ENCODE results near the gene DIPK1B.

DIPK1B gene

DNA sequence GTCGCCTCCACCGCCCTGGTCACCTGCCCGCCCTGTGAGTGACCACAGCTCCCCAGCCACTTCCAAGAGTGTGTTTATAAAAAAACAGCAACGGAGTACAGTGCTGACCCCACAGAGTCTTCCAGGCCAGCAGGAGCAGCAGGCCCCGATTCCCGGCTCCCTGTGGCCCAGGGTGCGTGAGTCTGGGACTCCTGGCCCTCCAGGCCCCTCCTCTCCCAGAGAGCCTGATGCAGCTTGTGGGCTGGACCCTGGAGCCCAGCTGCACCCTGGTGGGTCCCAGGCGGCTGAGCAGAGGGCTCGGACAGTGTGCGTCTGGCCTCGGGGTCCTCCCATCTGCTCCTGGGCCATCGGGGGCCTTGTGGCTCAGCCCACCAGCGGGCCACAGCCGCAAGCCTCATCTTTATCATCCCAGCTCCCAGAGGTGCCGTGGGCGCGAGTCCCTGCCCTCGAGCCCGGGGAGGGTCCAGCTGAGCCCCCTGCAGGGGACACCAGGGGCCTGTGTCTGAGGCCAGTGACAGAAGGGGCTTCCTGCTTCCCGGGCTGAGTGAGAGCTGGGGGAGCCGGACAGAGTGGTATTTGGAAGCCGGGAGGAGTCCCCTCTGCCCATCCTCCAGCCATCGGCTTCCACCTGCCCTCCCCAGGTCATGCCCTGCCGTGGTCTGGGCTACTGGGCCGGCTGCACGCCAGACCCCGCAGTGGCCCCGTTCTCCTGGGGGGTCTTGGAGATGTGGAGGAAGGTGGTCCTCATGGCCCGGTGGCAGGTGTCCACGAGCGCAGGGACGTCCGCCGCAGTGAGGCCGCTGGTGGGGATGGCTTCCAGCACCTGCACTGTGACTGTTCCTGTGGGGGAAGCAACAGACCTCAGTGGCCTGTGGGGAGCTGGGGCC is 39.0 kb upstream of the DIPK1B start:
- no peak for DNase-seq (ENCODE audit: low read depth)

GRCh38 chr9:136673975-136674785 is 38.2 kb upstream of the DIPK1B start:
- DNase-seq (ENCODE audit: low read depth): no peak

DNA sequence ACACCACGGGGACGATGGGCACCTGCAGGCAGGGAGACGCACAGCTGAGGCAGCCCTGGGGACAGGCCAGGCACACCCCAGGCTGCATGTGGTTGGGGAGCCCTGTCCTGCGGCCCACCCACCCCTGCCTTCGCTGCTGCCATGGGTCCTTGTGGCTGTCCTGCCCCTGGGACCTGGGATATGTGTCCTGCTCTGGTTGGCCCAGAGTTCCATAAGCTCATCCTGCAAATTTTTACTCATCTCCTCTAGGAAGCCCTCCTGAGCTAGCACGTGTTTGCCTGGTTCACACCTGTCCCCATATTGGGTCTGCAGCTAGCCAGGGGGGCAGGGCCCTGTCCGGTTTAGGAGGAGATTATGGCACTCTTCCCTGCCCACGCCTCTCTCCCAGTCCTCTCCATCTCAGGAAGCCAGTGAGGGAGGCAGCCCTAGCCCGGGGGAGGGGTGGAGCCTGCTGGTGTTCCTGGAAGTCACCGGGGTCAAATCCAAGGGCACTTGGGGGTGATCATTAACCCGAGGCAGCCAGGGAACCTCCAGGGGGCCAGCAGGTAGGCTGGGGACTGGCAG is 37.5 kb upstream of the DIPK1B start:
- DNase-seq (ENCODE audit: low read depth): no peak

- no peak for DNase-seq (ENCODE audit: low read depth)
Measured at GRCh38 chr9:136675477-136676296, 36.7 kb upstream of the DIPK1B start.

DNA sequence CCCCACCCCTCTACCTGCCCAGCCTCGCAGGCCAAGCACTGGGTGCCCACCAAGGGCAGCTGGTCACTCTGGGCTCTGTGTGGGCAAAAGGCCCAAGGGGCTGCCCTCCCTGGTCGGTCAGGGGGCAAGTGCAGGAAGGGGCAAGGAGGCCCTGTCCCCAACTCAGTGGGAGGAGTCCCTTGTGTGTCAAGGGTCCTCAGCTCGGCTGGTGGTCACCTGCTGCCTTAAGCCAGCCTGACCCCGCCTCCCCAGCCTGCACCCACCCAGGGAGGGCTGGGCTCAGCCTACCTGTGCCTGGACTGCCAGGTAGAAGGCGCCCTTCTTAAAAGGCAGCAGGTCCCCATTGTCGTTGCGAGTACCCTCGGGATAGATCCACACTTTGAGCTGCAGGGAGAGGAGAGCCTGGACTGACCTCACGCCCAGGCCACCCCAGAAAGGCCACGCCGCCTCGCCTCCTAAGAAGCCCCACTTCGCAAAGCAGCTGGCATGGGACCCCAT is 36.0 kb upstream of the DIPK1B start:
- DNase-seq (ENCODE audit: low read depth): no peak

DNA sequence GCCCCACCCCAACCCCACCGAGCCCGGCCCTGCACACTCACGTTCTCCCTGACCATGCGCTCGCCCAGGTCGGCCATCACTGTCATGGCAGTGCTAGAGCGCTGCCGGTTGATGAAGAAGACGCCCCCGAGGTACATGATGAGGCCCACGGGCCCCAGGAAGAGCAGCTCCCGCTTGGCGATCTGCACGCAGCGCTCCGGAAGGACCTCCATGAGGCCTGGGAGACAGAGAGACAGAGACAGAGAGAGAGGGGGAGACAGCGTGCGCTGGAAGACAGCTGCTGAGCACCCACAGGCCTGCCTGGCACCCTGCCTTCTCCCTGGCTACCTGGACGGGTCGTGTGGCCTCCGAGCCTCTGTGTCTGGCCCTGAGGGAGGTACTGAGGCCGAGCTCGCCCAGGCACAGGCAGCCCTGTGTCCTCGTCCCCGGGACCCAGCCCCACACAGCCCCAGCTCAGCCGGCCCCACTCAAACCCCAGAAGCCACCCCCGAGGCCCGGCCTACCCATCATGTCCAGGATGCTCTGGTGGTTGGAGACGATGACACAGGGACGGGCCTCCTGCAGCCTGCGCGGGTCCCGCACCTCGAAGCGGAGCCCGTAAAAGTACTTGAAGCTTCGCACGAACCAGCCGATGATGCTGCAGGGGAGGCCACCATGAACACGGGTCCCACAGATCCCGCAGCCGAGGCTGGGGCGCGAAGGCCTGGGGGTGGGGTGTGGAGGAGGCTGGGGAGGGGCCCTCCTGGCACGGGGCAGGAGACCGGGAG is 35.3 kb upstream of the DIPK1B start:
- DNase-seq (ENCODE audit: low read depth): no peak

DNA sequence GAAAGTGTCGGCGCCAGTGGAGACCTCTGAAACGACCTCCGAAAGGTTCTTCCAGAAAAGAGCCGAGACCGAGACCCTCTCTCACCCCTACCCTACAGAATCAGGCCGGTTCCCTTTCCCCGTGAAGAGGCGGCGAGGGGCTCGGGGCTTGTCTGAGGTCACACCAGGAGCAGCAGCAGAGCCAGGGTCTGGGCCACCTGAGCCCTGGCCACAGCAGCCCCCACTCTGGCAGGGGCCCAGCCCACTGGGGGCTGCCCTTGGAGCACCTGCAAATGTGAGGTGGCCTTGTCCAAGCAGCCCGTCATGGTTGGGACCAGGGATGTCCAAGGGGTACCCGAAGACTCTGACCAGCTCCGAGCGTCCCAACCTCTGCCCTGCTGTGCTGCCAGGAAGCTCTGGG is 34.3 kb upstream of the DIPK1B start:
- DNase-seq (ENCODE audit: low read depth): no peak

- no peak for DNase-seq (ENCODE audit: low read depth)
Measured at GRCh38 chr9:136678624-136679023, 33.7 kb upstream of the DIPK1B start.

DNA sequence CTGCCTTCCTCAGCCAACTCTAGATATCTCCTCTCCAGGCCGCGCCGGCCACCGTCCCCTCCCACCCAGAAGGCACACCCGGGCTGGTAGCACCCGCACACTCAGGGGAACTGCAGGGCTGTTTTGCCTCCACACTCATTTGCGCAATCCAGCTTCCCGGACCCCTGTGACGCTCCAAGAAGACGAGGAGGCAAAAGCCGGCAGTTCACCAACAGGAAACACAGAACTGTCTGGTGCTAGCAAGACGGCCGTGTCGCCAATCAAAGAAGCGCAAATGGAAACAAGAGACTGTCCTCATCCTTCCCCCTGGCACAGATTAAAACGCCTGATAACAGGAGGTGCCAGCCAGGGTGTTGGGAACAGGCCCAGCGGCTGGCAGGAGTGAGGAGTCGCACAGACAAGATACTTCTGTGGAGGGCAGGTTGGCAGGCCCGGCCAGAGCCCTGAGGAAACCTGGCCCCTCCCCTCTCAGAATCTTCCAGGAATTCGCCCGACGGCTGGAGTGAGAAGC is 32.9 kb upstream of the DIPK1B start:
- no peak for DNase-seq (ENCODE audit: low read depth)

DNA sequence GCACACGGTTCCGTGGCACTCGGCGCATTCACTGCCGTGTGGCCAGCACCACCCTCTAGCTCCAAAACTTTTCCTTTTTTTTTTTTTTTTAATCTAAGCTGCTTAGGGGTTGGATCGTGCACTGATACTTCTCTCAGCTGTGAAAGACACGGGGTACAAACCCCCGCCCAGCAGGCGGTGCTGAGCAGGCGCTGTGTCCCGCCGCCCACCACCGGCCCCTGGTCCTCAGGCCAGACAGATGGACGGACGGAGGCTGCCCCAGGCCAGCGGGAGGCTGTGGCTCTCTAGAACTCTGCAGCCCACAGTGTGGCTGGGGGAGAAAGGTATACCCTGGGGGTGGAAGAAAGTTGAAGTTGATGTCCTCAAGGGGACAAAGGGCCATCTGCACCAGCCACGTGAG is 31.3 kb upstream of the DIPK1B start:
- no peak for DNase-seq (ENCODE audit: low read depth)

- DNase-seq (ENCODE audit: low read depth): no peak
Measured at GRCh38 chr9:136681945-136682699, 30.2 kb upstream of the DIPK1B start.

DNA sequence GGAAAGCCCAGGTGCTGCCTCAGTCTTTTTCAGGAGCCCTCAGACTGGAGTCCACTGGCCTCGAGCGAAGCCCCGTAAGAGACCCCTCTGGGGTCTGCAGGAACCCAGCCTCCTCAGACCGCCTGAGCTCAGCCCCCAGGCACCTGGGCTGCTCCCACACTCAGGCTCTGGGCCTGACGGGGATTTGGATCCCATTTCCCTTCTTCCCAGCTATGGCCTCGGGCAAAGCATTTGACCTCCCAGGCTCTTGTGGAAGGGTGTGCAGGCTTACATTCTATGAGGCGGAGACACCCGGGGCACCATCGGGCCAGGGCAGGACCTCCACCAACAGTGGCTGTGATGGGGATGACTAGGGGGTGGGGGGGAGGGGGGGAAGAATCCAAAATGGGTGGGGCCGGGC is 29.7 kb upstream of the DIPK1B start:
- DNase-seq (ENCODE audit: low read depth): no peak

GRCh38 chr9:136683173-136683745 is 29.1 kb upstream of the DIPK1B start:
- no peak for DNase-seq (ENCODE audit: low read depth)

- no peak for DNase-seq (ENCODE audit: low read depth)
Measured at GRCh38 chr9:136683755-136684154, 28.6 kb upstream of the DIPK1B start.

GRCh38 chr9:136684339-136684738 is 28.0 kb upstream of the DIPK1B start:
- no peak for DNase-seq (ENCODE audit: low read depth)

GRCh38 chr9:136684799-136685198 is 27.6 kb upstream of the DIPK1B start:
- DNase-seq (ENCODE audit: low read depth): no peak

DNA sequence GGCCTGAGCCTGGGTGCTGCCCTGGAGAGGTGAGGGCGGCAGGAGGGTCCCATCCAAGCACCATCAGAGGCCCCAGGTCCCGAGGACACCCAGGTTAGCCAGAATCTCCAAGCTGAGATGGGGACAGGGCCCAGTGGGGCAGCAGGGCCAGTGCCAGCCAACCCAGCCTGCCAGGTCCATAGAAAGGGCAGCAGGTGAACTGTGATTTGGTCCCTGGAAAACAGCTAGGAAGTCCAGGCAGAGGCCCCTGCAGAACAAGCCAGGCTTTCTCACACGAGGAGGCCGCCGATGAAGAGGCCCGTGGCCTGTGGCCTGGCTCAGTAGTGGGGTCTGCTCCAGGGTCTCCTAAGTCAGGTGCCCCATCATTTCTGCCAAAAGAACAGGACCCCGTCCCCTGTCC is 27.2 kb upstream of the DIPK1B start:
- DNase-seq (ENCODE audit: low read depth): no peak

DNA sequence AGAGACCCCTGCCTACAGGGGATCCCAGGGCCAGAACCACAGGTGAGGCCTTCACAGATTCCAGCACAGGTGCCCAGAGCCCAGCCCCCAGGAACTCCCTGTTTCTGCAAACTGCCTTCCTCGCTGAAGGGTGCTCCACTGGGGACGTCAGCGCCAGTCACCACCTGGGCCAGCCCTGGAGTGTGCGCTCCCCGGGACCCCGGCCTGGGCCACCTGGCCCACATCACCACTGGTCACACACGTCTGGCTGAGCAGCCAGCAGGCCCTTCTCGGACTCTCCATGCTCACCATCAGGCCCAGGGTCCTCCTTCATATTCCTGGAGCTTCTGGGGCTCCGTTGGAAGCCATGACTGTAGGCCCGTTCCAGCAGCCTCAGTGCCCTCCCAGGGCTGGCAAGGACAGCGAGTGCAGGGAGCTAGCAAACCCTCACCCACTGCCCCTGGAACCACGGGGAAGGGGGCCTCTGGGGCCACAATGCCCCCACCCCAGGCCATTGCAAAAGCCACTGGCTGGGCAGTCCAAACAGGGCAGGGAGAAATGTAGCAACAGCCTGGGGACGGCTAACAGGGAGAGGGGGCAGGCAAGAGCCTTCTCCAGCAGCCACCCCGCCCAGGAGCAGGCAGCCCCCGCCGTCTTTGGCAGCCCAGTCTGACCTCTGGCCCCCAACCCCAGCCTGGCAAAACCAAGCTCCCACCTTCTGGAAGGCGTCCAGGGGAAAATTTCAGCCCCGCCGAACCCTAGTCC is 26.4 kb upstream of the DIPK1B start:
- DNase-seq (ENCODE audit: low read depth): no peak

GRCh38 chr9:136686534-136686793 is 25.9 kb upstream of the DIPK1B start:
- no peak for DNase-seq (ENCODE audit: low read depth)
